ENCODE results near the gene TCEAL9. TPM values are rescaled to one million over a fixed set of nuclear protein-coding genes. Genes with fewer than 3 reads are reported as not detected.
"Not testable (repeated sequence)": the region's sequence is repeated elsewhere in the genome, so short reads cannot be mapped to it uniquely, and the experiment has no call there.

The TCEAL9 gene
- total RNA-seq, 1 donor from 2014 or later = 0.35 TPM

DNA sequence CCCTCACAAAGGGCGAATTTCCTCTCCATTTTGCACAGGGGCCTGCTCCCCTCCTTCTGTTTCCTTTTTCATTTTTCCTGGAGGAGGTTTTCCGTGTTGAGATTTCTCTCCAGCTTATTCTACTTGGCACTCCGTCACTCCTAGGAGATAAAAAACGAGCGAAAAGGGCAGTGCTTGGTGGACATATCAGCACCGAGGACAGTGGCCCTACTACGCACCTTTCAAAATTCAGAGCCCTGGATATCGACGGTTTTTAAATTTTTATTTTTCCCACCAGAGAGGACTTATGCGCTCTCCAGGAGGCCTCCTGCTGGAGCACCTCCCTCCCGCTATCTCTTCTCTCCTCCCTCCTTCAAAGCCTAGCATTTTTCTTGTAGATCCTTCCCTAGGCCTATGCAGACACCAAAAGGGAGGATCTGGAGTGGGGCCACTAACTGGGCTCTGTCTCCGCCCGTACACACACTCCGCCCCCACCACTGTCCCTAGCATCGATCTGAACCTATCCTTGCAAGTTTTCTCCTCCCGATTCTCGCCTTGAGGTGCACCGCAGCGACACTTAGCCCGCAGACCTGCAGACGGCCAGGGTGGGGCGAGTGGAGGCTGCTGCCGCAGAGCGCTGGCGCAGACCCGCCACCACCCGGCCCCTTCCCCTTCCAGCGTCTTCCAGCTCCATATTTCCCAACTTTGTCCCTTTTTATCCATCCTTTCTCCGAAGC, 8.5 kb upstream of the TCEAL9 start:
- TF ChIP-seq, protein P1, sequence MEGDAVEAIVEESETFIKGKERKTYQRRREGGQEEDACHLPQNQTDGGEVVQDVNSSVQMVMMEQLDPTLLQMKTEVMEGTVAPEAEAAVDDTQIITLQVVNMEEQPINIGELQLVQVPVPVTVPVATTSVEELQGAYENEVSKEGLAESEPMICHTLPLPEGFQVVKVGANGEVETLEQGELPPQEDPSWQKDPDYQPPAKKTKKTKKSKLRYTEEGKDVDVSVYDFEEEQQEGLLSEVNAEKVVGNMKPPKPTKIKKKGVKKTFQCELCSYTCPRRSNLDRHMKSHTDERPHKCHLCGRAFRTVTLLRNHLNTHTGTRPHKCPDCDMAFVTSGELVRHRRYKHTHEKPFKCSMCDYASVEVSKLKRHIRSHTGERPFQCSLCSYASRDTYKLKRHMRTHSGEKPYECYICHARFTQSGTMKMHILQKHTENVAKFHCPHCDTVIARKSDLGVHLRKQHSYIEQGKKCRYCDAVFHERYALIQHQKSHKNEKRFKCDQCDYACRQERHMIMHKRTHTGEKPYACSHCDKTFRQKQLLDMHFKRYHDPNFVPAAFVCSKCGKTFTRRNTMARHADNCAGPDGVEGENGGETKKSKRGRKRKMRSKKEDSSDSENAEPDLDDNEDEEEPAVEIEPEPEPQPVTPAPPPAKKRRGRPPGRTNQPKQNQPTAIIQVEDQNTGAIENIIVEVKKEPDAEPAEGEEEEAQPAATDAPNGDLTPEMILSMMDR (IDR thresholded peaks at IDR 0.05) = no peak
- H3K9me3 Mint-ChIP-seq = no peaks in the 10 kb centered on the region
- no peak overlapping the region for H3K27ac Mint-ChIP-seq
- ATAC-seq (ENCODE audit: low read depth) (no peak), DNase-seq (no peak)
- H3K4me1 Mint-ChIP-seq = no peaks in the 10 kb centered on the region
- intact Hi-C loops (cut with micrococcal nuclease) = no loop called here
- no peaks in the 10 kb centered on the region for H3K36me3 Mint-ChIP-seq (ENCODE audit: low read depth)
- CTCF ChIA-PET = no interaction called here
- no peak overlapping the region for H3K4me3 Mint-ChIP-seq
- POLR2A ChIA-PET = no interaction called here
- peaks cover 5% of the 10 kb centered on the region for H3K27me3 Mint-ChIP-seq

DNA sequence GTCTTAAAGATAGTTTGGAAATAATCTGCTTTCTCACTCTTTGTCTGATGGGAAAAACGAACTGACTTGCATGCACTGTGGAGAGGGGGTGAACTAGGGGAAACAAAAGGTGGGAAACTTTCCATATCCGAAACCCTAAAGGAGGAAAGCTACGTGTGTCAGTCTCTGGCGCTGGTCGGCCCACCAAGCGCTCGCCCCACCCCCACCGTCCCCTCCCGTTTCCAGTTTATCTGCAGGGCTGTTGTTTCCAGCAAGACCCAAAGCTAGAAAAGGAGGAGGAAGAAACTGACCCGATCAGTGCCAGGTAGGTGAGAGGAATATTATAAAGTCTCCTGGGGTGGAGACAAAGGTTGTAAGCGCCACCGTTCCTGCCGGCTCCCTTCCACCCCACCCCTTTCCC, 552 bp downstream of the TCEAL9 start:
- ChIA-PET CTCF (no interaction called here), POLR2A (no interaction called here)
- H3K4me3 Mint-ChIP-seq = peak overlapping the region; percentile 85
- TF ChIP-seq, protein P1 (IDR thresholded peaks at IDR 0.05) = no peak
- ATAC-seq (ENCODE audit: low read depth) = no peak
- H3K9me3 Mint-ChIP-seq = no peaks in the 10 kb centered on the region
- peaks cover 5% of the 10 kb centered on the region for H3K4me1 Mint-ChIP-seq
- DNase-seq = no peak
- intact Hi-C loops (cut with micrococcal nuclease) = no loop called here
- H3K27me3 Mint-ChIP-seq = peaks cover 2% of the 10 kb centered on the region
- no peaks in the 10 kb centered on the region for H3K36me3 Mint-ChIP-seq (ENCODE audit: low read depth)
- no peak overlapping the region for H3K27ac Mint-ChIP-seq

DNA sequence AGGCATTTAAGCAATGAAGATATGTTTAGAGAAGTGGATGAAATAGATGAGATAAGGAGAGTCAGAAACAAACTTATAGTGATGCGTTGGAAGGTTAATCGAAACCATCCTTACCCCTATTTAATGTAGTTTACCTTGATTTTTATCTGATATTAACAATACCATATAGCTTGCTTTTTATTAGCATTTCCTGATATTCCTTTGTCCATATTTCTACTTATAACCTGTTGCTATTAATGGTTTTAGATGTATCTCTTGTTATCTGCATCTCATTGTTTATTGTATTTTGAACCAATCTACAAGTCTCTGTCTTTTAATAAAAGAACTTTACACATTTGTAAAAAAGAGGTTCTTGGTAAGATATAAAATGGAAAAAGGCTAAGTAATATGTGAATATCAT, 1.6 kb downstream of the TCEAL9 start:
- CTCF ChIA-PET = no interaction called here
- Mint-ChIP-seq H3K4me1 (peaks cover 5% of the 10 kb centered on the region), H3K9me3 (no peaks in the 10 kb centered on the region), H3K4me3 (no peak overlapping the region), H3K36me3 (ENCODE audit: low read depth) (no peaks in the 10 kb centered on the region), H3K27me3 (peaks cover 2% of the 10 kb centered on the region), H3K27ac (no peak overlapping the region)
- ATAC-seq (ENCODE audit: low read depth) (no peak), DNase-seq (no peak)
- POLR2A ChIA-PET = no interaction called here
- intact Hi-C loops (cut with micrococcal nuclease) = no loop called here
- TF ChIP-seq, protein P1 (IDR thresholded peaks at IDR 0.05) = no peak

DNA sequence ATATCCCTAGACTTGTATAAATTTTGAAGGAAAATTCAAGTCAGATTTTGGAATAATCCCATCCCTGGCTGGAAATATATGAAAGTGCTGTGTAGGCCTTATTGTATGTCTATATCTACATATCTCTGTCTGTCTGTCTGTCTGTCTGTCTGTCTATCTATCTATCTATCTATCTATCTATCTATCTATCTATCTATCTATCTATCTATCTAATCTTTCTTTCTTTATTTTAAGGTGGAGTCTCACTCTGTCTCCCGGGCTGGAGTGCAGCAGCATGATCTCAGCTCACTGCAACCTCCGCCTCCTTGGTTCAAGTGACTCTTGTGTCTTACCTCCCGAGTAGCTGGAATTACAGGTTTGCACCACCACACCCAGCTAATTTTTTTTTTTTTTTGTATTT, 3.3 kb downstream of the TCEAL9 start:
- POLR2A ChIA-PET; H3K27me3 Mint-ChIP-seq; ATAC-seq (ENCODE audit: low read depth); H3K27ac Mint-ChIP-seq; H3K9me3 Mint-ChIP-seq; H3K4me3 Mint-ChIP-seq; intact Hi-C loops (cut with micrococcal nuclease); DNase-seq; H3K4me1 Mint-ChIP-seq; CTCF ChIA-PET; H3K36me3 Mint-ChIP-seq (ENCODE audit: low read depth): not testable (repeated sequence)

DNA sequence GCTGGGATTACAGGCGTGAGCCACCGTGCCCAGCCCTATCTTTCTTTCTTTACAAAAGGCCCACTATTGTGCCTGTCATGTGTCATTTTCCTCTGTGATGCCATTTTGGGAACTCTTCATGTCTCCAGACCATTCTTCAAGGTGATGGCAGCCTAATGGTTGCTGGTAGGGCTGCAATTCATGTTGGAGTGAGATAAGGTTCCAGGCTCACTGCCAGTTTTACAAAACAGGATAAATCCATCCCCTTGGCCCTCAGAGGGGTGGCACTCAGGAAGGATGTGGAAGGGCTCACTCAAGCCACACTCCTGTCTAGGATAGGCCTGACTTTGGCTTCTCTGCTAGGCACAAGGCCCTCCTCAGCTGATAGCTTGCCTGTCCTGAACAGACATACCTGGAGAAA, 3.8 kb downstream of the TCEAL9 start:
- no peaks in the 10 kb centered on the region for H3K36me3 Mint-ChIP-seq (ENCODE audit: low read depth)
- ChIA-PET POLR2A (no interaction called here), CTCF (no interaction called here)
- H3K4me1 Mint-ChIP-seq = peaks cover 5% of the 10 kb centered on the region
- H3K27ac Mint-ChIP-seq = no peak overlapping the region
- H3K9me3 Mint-ChIP-seq = no peaks in the 10 kb centered on the region
- ATAC-seq (ENCODE audit: low read depth) (no peak), DNase-seq (no peak)
- TF ChIP-seq, protein P1 (IDR thresholded peaks at IDR 0.05) = no peak
- peaks cover 2% of the 10 kb centered on the region for H3K27me3 Mint-ChIP-seq
- no peak overlapping the region for H3K4me3 Mint-ChIP-seq
- intact Hi-C loops (cut with micrococcal nuclease) = no loop called here

DNA sequence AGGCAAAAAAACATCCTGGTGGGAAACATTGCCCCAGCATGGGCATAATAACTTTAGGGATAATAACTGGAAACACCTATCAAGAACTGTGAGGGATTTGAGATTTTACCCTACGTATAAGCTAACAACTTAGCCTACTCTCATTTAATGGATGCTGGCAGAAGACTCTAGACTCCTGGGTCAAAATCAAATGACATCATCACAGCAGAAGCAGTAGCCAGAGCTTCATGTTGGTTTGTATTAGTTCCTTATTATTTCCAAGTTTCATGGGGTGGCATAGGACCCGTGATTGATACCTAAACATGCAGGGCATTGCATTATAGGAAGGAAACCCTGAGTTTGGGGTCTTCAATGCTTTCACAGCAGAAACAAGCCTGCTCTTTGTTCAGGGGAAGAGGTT, 4.6 kb downstream of the TCEAL9 start:
- TF ChIP-seq, protein P1 (IDR thresholded peaks at IDR 0.05) = no peak
- POLR2A ChIA-PET = no interaction called here
- CTCF ChIA-PET = no interaction called here
- Mint-ChIP-seq H3K4me3 (no peak overlapping the region), H3K4me1 (peaks cover 5% of the 10 kb centered on the region), H3K27me3 (peaks cover 2% of the 10 kb centered on the region), H3K9me3 (no peaks in the 10 kb centered on the region), H3K36me3 (ENCODE audit: low read depth) (no peaks in the 10 kb centered on the region), H3K27ac (no peak overlapping the region)
- DNase-seq = no peak
- ATAC-seq (ENCODE audit: low read depth) = no peak
- intact Hi-C loops (cut with micrococcal nuclease) = no loop called here
